ENCODE data around the gene PLEKHD1.
A peak's percentile ranks its signal among the peaks of the same experiment; 100 is the strongest.

PLEKHD1 gene

DNA sequence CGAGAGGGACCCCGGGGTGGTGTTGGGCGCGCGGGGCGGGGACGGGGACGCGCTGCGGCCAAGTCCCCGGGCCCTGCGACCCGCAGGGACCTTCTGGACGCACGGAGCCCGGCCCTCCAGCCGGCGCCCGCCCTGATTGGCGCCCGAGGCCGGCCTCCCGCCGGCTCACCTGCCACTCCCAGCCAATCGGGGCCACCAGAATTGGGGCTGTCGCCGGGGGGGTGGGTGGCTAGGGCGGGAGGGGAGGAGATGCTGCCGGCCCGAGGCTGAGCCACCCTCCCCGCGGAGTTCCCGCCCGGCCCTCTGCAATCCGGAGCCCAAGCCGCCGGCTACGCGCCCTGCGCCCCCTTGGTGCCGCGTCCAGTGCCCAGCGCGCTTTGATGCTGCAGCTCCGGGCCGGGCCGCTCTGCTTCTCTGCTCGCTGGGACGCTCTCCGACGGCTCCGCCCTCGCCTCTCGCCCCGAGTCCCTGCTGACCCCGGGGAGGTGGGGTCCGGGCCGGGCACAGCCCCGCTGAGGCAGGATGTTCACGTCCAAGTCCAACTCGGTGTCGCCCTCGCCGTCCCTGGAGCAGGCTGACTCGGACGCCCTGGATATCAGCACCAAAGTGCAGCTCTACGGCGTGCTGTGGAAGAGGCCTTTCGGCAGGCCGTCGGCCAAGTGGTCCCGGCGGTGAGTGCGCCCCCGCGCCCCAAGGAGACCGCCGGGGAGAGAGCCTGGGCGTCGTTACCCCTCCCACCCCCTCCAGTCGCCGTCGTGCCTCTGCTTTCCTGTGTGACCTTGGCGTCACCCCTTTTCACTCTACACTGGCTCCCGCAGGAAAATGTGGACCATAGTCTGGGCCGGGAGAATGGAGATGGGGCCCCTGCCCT lies at the start of gene PLEKHD1:
PLEKHD1 (plus strand) TSS at position 285 of the 871 bp plus-strand sequence; CDS start at position 523, 238 bp downstream.
- Mint-ChIP-seq H3K27ac (no peak within 1 kb of the TSS), H3K4me3 (no peak within 1 kb of the TSS), H3K27me3 (peaks cover 50% of the 10 kb centered on the region), H3K9me3 (no peaks in the 10 kb centered on the region), H3K4me1 (peaks cover 3% of the 10 kb centered on the region), H3K36me3 (ENCODE audit: low read depth) (no peaks in the 10 kb centered on the region)
- DNase-seq (no peak), ATAC-seq (no peak)

DNA sequence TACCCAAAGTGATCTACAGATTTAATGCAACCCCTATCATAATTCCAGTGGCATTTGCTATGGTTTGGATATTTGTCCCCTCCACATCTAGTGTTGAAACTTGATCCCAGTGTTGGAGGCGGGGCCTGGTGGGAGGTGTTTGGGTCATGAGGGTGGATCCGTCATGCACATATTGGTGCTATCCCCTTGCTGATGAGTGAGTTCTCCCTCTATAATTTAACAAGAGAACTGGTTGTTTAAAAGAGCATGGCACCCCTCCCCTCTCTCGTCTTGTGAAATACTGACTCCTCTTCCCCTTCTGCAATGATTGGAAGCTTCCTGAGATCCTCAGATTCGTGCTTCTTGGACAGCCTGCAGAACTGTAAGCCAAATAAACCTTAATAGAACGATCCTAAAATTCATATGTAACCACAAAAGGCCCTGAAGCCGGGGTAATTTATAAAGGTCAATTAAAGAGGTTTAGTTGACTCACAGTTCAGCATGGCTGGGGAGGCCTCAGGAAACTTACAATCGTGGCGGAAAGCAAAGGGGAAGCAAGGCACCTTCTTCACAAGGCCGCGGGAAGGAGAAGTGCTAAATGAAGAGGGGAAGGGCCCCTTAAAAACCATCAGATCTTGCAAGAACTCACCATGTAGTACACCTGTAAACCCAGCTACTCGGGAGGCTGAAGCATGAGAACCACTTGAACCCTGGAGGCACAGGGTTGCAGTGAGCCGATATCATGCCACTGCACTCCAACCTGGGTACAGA lies 44.8 kb upstream of the PLEKHD1 start:
- Mint-ChIP-seq H3K4me1 (peaks cover 21% of the 10 kb centered on the region), H3K9me3 (no peaks in the 10 kb centered on the region), H3K27me3 (no peaks in the 10 kb centered on the region), H3K27ac (no peak overlapping the region), H3K36me3 (ENCODE audit: low read depth) (peaks cover 23% of the 10 kb centered on the region), H3K4me3 (no peak overlapping the region)
- ATAC-seq (no peak), DNase-seq (no peak)

DNA sequence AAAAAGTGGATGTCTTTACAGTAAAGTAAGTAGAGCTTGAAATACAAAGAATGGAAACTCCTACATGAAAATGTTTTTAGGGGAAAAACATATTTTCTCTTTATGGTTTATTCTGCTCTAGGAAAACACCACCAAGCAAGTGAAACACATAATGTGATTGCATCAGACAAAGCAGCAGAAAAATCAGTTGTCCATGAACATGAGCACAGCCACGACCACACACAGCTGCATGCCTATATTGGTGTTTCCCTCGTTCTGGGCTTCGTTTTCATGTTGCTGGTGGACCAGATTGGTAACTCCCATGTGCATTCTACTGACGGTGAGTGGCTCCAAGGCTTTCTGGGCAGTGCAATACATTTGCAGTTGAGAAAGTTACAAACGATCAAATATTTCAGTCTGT lies 42.6 kb upstream of the PLEKHD1 start:
- no peaks in the 10 kb centered on the region for H3K27me3 Mint-ChIP-seq
- DNase-seq, result no peak
- H3K36me3 Mint-ChIP-seq (ENCODE audit: low read depth), result peaks cover 26% of the 10 kb centered on the region
- peak overlapping the region; percentile 39 for H3K4me3 Mint-ChIP-seq
- H3K9me3 Mint-ChIP-seq, result no peaks in the 10 kb centered on the region
- ATAC-seq, result no peak
- peaks cover 16% of the 10 kb centered on the region for H3K4me1 Mint-ChIP-seq
- peak overlapping the region; percentile 29 for H3K27ac Mint-ChIP-seq

DNA sequence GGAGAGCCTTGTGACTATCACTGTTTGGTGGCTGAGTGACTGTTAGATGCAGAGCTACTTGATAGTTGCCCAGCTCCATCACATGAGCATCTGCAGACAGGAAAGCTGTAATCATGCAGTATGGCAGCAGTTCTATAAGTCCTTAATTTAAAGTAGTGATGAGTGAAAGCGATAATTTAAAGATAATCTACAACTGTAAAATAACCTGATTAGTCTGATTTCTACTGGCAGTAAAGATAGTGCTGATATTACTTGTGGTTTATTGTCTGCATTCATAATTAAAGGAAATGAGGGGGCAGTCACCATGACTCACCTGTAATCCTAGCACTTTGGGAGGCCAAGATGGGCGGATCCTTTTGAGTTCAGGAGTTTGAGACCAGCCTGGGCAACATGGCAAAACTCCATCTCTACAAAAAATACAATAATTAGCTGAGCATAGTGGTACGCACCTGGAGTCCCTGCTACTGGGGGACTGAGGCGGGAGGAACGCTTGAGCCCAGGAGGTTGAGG lies 41.2 kb upstream of the PLEKHD1 start:
- no peaks in the 10 kb centered on the region for H3K9me3 Mint-ChIP-seq
- no peaks in the 10 kb centered on the region for H3K27me3 Mint-ChIP-seq
- DNase-seq (no peak), ATAC-seq (no peak)
- H3K36me3 Mint-ChIP-seq (ENCODE audit: low read depth), result peaks cover 31% of the 10 kb centered on the region
- peak overlapping the region; percentile 58 for H3K27ac Mint-ChIP-seq
- H3K4me1 Mint-ChIP-seq, result peaks cover 16% of the 10 kb centered on the region
- peak overlapping the region; percentile 12 for H3K4me3 Mint-ChIP-seq

DNA sequence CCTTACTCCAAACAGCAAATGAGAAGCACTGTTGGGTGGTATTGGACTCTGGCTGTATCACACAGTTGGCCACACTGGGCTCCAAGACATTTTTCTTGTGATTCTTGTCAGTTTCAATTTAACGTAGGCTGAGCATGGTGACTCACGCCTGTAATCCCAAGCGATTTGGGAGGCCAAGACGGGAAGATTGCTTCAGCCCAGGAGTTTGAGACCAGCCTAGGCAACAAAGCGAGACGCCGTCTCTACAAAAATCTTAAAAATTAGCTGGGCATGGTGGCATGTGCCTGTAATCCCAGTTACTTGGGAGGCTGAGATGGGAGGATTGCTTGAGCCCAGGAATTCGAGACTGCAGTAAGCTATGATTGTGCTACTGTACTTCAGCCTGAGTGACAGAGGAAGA lies 35.3 kb upstream of the PLEKHD1 start:
- Mint-ChIP-seq H3K36me3 (ENCODE audit: low read depth) (peaks cover 14% of the 10 kb centered on the region), H3K27me3 (no peaks in the 10 kb centered on the region), H3K4me1 (no peaks in the 10 kb centered on the region), H3K9me3 (no peaks in the 10 kb centered on the region), H3K27ac (no peak overlapping the region), H3K4me3 (no peak overlapping the region)
- no peak for DNase-seq
- ATAC-seq, result no peak

DNA sequence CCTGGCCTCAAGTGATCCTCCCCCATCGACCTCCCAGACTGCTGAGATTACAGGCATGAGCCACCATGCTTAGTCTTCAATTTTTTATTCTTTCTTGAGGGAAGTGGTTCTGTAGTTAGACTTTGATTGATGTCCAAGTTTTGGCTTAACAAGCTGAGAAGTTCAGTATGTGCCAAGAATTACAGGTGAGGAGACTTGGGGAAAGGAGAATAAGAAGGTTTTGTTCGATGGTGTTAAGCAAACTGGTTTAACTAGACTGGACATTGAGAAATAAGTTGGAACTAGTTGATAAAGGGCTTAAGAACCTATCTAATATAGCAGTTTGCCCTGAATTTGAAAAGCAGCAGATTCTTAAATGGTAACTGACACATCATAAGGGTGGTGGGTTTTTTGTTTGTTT lies 32.6 kb upstream of the PLEKHD1 start:
- H3K27ac Mint-ChIP-seq, result peak overlapping the region; percentile 36
- DNase-seq (no peak), ATAC-seq (no peak)
- H3K27me3 Mint-ChIP-seq, result no peaks in the 10 kb centered on the region
- peaks cover 17% of the 10 kb centered on the region for H3K36me3 Mint-ChIP-seq (ENCODE audit: low read depth)
- H3K4me1 Mint-ChIP-seq, result no peaks in the 10 kb centered on the region
- no peaks in the 10 kb centered on the region for H3K9me3 Mint-ChIP-seq
- H3K4me3 Mint-ChIP-seq, result no peak overlapping the region

DNA sequence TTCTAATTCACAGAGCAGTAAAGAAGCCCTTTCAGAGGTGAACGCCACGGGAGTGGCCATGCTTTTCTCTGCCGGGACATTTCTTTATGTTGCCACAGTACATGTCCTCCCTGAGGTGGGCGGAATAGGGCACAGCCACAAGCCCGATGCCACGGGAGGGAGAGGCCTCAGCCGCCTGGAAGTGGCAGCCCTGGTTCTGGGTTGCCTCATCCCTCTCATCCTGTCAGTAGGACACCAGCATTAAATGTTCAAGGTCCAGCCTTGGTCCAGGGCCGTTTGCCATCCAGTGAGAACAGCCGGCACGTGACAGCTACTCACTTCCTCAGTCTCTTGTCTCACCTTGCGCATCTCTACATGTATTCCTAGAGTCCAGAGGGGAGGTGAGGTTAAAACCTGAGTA lies 26.2 kb upstream of the PLEKHD1 start:
- no peak overlapping the region for H3K4me3 Mint-ChIP-seq
- no peak for DNase-seq
- no peaks in the 10 kb centered on the region for H3K9me3 Mint-ChIP-seq
- H3K27me3 Mint-ChIP-seq, result no peaks in the 10 kb centered on the region
- H3K36me3 Mint-ChIP-seq (ENCODE audit: low read depth), result peaks cover 23% of the 10 kb centered on the region
- no peaks in the 10 kb centered on the region for H3K4me1 Mint-ChIP-seq
- no peak for ATAC-seq
- H3K27ac Mint-ChIP-seq, result no peak overlapping the region

DNA sequence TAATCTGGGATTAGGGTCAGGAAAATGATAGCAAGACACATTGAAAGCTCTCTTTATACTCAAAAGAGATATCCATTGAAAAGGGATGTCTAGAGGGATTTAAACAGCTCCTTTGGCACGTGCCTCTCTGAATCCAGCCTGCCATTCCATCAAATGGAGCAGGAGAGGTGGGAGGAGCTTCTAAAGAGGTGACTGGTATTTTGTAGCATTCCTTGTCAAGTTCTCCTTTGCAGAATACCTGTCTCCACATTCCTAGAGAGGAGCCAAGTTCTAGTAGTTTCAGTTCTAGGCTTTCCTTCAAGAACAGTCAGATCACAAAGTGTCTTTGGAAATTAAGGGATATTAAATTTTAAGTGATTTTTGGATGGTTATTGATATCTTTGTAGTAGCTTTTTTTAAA lies 25.4 kb upstream of the PLEKHD1 start:
- H3K27ac Mint-ChIP-seq, result no peak overlapping the region
- DNase-seq, result no peak
- no peaks in the 10 kb centered on the region for H3K9me3 Mint-ChIP-seq
- no peaks in the 10 kb centered on the region for H3K27me3 Mint-ChIP-seq
- no peak for ATAC-seq
- H3K36me3 Mint-ChIP-seq (ENCODE audit: low read depth), result peaks cover 23% of the 10 kb centered on the region
- H3K4me1 Mint-ChIP-seq, result no peaks in the 10 kb centered on the region
- no peak overlapping the region for H3K4me3 Mint-ChIP-seq

DNA sequence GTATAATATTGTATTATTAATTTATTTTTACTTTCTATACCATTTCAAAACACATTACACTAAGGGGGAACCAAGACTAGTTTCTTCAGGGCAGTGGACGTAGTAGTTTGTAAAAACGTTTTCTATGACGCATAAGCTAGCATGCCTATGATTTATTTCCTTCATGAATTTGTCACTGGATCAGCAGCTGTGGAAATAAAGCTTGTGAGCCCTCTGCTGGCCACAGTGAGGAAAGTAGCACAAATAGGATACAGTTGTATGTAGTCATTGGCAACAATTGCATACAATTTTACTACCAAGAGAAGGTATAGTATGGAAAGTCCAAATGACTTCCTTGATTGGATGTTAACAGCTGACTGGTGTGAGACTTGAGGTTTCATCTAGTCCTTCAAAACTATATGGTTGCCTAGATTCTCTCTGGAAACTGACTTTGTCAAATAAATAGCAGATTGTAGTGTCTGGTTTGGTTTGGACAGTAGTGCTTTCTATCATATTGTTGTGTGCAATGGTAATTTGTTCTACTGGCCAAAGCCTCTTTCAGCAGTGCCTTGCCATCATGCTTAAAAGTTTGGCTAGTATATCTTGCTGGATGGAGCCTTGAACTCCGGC lies 24.3 kb upstream of the PLEKHD1 start:
- peak; percentile 52 for DNase-seq
- peak; percentile 90 for ATAC-seq
- Mint-ChIP-seq H3K4me3 (no peak overlapping the region), H3K27ac (no peak overlapping the region), H3K27me3 (no peaks in the 10 kb centered on the region), H3K9me3 (no peaks in the 10 kb centered on the region), H3K36me3 (ENCODE audit: low read depth) (peaks cover 23% of the 10 kb centered on the region), H3K4me1 (no peaks in the 10 kb centered on the region)

DNA sequence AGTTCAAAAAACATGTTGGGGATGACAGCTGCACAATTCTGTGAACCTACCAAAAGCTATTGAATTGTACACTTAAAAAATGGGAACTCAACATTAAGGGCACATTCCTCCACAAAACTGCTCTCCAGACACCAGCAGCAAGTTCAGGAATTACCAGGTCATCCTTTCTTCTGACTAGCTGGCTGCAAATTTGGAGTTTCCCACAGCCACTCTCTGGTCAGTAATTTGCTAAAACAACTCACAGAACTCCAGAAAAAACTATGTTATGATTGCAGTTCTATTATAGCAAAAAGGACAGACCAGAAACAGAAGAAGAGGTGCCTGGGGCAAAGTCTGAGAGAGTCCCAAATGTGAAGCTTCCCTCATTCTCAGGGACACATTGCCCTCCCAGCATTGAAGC lies 20.1 kb upstream of the PLEKHD1 start:
- peaks cover 4% of the 10 kb centered on the region for H3K36me3 Mint-ChIP-seq (ENCODE audit: low read depth)
- DNase-seq, result no peak
- H3K27me3 Mint-ChIP-seq, result no peaks in the 10 kb centered on the region

DNA sequence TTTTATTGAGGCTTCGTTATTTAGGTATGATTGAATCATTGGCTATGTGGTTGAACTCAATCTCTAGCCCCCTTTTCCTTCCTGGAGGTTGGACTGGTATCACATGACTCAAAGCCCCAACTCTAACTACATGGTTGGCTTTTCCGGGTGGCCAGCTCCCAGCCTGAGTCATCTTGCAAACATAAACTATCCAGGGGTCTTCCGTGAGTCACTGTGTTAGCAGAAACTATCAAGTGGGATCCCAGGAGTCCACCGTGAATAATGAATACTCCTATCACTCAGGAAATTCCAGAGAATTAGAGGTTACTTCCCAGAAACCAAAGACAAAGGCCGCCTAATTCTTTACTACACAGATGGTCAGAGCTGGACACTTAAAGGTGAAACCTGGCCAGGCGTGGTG lies 19.7 kb upstream of the PLEKHD1 start:
- no peak overlapping the region for H3K4me3 Mint-ChIP-seq
- peaks cover 4% of the 10 kb centered on the region for H3K36me3 Mint-ChIP-seq (ENCODE audit: low read depth)
- no peaks in the 10 kb centered on the region for H3K9me3 Mint-ChIP-seq
- H3K4me1 Mint-ChIP-seq, result no peaks in the 10 kb centered on the region
- no peak overlapping the region for H3K27ac Mint-ChIP-seq
- DNase-seq, result no peak
- ATAC-seq, result no peak
- no peaks in the 10 kb centered on the region for H3K27me3 Mint-ChIP-seq

More for the DNA sequence above, 20.1 kb upstream of the PLEKHD1 start:
- Mint-ChIP-seq H3K27ac (no peak overlapping the region), H3K9me3 (no peaks in the 10 kb centered on the region), H3K4me3 (no peak overlapping the region), H3K4me1 (no peaks in the 10 kb centered on the region)
- no peak for ATAC-seq

DNA sequence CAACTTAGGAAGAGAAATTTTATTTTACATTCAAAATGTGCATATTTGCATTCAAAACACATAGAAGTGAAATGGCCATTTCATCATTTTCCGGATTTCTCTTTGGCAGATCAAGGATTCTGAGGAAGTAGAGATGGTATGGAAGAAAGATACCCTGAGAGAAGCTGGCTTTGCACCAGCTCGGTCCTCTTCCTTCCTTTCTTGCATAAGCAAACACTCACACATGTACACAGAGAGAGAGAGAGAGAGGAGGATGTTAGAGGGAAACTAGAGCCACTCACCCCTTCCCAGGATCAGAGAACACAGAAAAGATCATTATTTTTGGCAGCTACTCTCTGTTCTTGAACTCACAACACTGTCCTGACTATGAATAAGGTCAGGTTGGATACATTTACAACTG lies 15.6 kb upstream of the PLEKHD1 start:
- no peaks in the 10 kb centered on the region for H3K27me3 Mint-ChIP-seq
- H3K4me1 Mint-ChIP-seq, result no peaks in the 10 kb centered on the region
- ATAC-seq (no peak), DNase-seq (no peak)
- H3K36me3 Mint-ChIP-seq (ENCODE audit: low read depth), result no peaks in the 10 kb centered on the region
- H3K27ac Mint-ChIP-seq, result no peak overlapping the region
- no peaks in the 10 kb centered on the region for H3K9me3 Mint-ChIP-seq
- no peak overlapping the region for H3K4me3 Mint-ChIP-seq

DNA sequence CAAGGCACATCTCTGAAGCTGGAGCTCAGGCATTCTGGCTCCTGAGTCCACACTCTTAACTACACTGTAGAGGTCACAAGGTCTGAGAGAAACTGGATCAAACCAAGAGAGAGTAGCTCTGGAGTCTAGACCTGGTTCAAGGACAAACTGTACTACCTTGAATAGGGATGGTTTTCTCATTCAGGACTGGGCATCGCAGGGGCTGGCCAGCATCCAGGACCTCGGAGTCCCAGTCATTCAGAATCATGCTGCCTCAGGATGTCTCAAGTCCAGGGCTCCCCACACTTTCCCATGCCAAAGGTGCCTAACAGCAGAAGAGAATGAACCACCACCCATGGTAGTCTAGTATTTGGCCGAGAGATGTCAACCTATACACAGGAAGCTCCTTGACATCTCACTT lies 13.1 kb upstream of the PLEKHD1 start:
- ATAC-seq, result no peak
- Mint-ChIP-seq H3K9me3 (no peaks in the 10 kb centered on the region), H3K27me3 (no peaks in the 10 kb centered on the region), H3K36me3 (ENCODE audit: low read depth) (no peaks in the 10 kb centered on the region), H3K27ac (no peak overlapping the region), H3K4me1 (no peaks in the 10 kb centered on the region), H3K4me3 (no peak overlapping the region)
- DNase-seq, result no peak

DNA sequence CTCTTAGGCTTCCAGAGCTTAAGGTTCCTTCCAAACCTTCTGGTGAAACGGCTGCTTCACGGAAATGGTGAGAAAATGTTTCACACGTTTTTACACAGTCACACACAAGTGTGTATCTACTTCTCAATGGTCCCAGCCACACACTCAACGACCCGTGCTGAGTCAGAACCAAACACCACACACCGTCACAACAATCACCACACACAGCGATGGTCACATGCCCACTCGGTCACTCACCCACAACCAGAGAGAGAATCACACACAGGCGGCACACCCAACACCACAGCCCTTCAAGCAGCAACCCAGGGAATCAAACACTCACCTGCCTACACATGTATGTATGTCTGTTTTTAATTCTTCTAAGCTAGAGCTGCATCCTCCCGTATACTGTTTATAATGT lies 12.6 kb upstream of the PLEKHD1 start:
- ATAC-seq (no peak), DNase-seq (no peak)
- Mint-ChIP-seq H3K27me3 (no peaks in the 10 kb centered on the region), H3K36me3 (ENCODE audit: low read depth) (no peaks in the 10 kb centered on the region), H3K9me3 (no peaks in the 10 kb centered on the region), H3K4me1 (no peaks in the 10 kb centered on the region), H3K4me3 (no peak overlapping the region), H3K27ac (no peak overlapping the region)

DNA sequence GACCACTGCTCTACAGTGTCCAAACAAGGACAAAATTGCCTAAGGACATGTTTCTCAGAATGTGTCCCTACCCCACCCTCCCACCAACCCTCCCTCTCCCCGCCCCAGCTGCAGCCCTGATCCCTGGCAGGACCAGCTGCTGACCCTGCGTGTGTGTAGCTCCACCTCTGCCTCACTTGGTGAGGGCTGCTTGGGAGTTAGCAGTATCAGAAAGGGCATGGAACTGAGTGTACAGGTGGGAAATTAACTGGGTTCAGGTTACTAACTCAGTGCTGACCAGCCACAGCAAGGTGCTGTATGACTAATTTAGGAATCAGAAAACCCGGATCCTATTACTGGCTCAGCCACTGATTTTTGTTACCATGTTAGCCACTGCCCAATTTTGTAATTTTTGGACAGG lies 11.3 kb upstream of the PLEKHD1 start:
- Mint-ChIP-seq H3K27me3 (no peaks in the 10 kb centered on the region), H3K4me1 (no peaks in the 10 kb centered on the region), H3K9me3 (no peaks in the 10 kb centered on the region), H3K27ac (no peak overlapping the region), H3K4me3 (no peak overlapping the region), H3K36me3 (ENCODE audit: low read depth) (no peaks in the 10 kb centered on the region)
- DNase-seq (no peak), ATAC-seq (no peak)

Data from activated naive CD8-positive, alpha-beta T cell treated with anti-CD3 and anti-CD28 coated beads, Interleukin-2, amount 50 U/mL, for 24 hours (primary cell).